ENCODE data around the gene TMEM229A. TPM values are rescaled to one million over a fixed set of nuclear protein-coding genes. Genes with fewer than 3 reads are reported as not detected.

TMEM229A gene
- total RNA-seq, 1 donor from 2014 or later: 0.26 TPM

DNA sequence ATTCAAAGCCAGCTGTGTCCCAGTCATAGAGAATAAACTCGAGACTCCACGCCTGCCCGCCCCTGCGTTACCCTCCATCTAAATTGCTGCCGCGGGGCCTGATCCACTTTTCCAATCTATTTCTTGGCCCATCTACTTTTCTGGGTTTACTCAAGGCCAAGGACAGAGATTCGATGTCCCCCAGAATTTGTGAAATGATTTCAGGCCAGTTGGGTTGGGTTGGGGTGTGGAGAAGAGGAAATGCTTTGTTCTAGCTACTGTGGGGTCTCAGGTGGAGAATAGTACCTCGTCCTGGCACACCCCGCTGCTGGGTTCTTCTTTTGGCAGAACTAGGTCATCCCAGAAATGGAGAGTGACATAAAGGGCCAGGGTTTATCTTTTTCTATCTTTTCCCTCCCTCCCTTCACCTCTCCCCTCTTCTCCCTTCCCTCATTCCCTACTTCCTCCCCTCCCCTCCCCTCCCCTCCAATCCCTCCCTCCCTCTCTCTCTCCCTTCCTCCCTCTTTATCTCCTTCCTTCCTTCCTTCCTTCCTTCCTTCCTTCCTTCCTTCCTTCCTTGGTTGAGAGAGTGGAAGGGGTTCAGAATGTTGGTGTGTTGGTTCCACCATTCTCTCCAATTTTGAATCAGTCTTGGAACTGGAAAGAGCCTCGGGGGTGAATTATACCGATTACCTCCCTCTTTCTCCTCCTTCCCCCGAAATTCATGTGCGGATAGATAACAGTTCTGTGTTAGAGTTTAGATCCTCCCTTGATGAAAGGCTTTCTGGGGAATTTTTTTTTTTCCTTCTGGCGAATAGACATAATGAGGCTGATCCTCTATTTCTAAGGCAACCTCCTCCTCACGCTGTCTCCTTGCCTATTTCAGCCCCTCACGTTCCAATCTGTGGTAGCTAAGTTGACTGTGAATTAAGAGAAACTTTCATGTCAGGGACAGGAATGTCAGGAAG is 1.2 kb upstream of the TMEM229A start:
- DNase-seq (ENCODE audit: low spot score): no peak
- TF ChIP-seq, protein P1, sequence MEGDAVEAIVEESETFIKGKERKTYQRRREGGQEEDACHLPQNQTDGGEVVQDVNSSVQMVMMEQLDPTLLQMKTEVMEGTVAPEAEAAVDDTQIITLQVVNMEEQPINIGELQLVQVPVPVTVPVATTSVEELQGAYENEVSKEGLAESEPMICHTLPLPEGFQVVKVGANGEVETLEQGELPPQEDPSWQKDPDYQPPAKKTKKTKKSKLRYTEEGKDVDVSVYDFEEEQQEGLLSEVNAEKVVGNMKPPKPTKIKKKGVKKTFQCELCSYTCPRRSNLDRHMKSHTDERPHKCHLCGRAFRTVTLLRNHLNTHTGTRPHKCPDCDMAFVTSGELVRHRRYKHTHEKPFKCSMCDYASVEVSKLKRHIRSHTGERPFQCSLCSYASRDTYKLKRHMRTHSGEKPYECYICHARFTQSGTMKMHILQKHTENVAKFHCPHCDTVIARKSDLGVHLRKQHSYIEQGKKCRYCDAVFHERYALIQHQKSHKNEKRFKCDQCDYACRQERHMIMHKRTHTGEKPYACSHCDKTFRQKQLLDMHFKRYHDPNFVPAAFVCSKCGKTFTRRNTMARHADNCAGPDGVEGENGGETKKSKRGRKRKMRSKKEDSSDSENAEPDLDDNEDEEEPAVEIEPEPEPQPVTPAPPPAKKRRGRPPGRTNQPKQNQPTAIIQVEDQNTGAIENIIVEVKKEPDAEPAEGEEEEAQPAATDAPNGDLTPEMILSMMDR (IDR thresholded peaks at IDR 0.05; ENCODE audit: unreplicated experiment): no peak
- peaks cover 6% of the 10 kb centered on the region for H3K4me1 Mint-ChIP-seq (ENCODE audit: unreplicated experiment)
- peaks cover 4% of the 10 kb centered on the region for H3K36me3 Mint-ChIP-seq (ENCODE audit: low read depth, unreplicated experiment)
- peaks cover 13% of the 10 kb centered on the region for H3K27me3 Mint-ChIP-seq (ENCODE audit: unreplicated experiment)
- peak overlapping the region; percentile 25 for H3K27ac Mint-ChIP-seq (ENCODE audit: unreplicated experiment)
- no peaks in the 10 kb centered on the region for H3K9me3 Mint-ChIP-seq (ENCODE audit: unreplicated experiment)
- peak overlapping the region; percentile 88 for H3K4me3 Mint-ChIP-seq (ENCODE audit: unreplicated experiment)

DNA sequence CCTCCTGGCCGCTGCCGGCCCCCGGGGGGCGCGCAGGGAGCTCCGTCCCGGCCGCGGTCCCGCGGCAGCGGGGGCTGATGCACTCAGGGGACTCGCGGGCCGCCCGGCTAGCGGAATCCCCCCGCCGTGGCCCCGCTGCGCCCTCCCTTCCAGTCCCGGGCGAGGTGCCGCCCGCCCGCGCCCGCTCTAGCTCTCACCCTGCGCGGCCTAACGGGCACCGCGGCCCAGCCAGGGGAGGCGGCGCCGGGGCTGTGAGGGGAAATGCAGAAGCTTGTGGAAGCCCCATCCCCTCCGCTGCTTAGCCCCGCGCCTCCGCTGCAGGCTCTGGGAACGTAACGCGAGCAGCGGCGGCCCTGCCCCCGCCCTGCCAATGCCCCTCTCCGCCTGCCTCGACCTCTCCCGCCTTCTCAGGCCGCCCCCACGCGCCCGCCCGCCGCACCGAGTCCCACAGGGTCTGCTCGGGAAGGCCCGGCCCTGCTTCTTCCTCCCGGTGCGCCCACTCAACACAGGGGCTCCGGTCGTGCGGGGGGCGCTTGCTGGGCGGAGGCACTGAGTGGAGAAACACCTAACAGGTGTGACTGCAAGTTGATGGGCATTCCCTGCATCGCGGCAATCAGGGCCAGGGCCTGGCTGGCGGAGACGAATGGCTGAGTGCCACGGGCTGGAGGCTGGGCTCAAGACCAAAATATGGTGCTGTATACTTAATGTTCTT is 384 bp upstream of the TMEM229A start:
- TF ChIP-seq, protein P1 (IDR thresholded peaks at IDR 0.05; ENCODE audit: unreplicated experiment): no peak
- H3K36me3 Mint-ChIP-seq (ENCODE audit: low read depth, unreplicated experiment): peaks cover 4% of the 10 kb centered on the region
- H3K4me1 Mint-ChIP-seq (ENCODE audit: unreplicated experiment): peaks cover 6% of the 10 kb centered on the region
- peaks cover 13% of the 10 kb centered on the region for H3K27me3 Mint-ChIP-seq (ENCODE audit: unreplicated experiment)
- no peak overlapping the region for H3K27ac Mint-ChIP-seq (ENCODE audit: unreplicated experiment)
- peak; percentile 50 for DNase-seq (ENCODE audit: low spot score)
- H3K4me3 Mint-ChIP-seq (ENCODE audit: unreplicated experiment): peak overlapping the region; percentile 88
- H3K9me3 Mint-ChIP-seq (ENCODE audit: unreplicated experiment): no peaks in the 10 kb centered on the region

DNA sequence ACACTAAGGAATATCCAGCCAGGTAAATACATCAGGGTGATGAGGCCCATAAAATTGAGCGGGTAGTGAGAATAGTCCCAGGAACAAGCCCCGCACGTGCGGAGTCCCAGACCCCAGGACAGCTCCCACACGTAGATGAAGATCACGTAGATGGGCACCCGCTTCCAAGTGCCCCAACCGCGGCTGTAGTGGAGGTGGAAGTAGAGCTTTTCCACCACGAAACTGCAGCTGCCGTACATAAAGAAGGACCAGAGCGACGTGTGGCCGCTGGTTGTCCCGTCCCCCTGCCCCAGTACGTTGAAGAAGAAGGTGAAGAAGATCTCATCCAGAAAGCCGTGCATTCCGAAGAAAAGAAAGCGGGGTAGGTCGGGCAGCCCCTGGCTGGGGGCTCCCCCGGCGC is 948 bp downstream of the TMEM229A start:
- H3K27ac Mint-ChIP-seq (ENCODE audit: unreplicated experiment): peak overlapping the region; percentile 42
- H3K4me1 Mint-ChIP-seq (ENCODE audit: unreplicated experiment): peaks cover 6% of the 10 kb centered on the region
- H3K9me3 Mint-ChIP-seq (ENCODE audit: unreplicated experiment): no peaks in the 10 kb centered on the region
- peaks cover 13% of the 10 kb centered on the region for H3K27me3 Mint-ChIP-seq (ENCODE audit: unreplicated experiment)
- TF ChIP-seq, protein P1 (IDR thresholded peaks at IDR 0.05; ENCODE audit: unreplicated experiment): no peak
- H3K36me3 Mint-ChIP-seq (ENCODE audit: low read depth, unreplicated experiment): peaks cover 4% of the 10 kb centered on the region
- peak; percentile 8 for DNase-seq (ENCODE audit: low spot score)
- H3K4me3 Mint-ChIP-seq (ENCODE audit: unreplicated experiment): peak overlapping the region; percentile 94

DNA sequence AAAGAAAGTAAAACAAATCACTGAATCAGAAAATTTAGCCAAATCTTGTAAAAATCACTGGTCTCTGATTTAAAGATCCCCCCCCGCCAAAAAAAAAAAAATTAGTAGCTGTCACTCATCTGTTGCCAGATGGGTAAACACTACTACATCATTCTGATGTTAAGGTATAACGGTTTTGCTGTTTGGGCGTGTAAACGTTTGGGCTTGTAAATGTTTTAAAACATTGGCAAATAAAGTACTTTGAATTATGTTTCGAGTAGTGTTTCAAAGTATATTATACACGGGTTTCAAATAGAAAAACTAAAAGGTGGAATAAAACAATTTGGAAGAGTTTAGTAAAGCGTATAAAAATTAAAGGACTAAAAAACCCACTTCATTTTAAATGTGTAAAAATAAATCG is 1.5 kb downstream of the TMEM229A start:
- no peak for DNase-seq (ENCODE audit: low spot score)
- Mint-ChIP-seq H3K9me3 (ENCODE audit: unreplicated experiment) (no peaks in the 10 kb centered on the region), H3K4me1 (ENCODE audit: unreplicated experiment) (peaks cover 6% of the 10 kb centered on the region), H3K27ac (ENCODE audit: unreplicated experiment) (no peak overlapping the region), H3K36me3 (ENCODE audit: low read depth, unreplicated experiment) (peaks cover 4% of the 10 kb centered on the region), H3K4me3 (ENCODE audit: unreplicated experiment) (peak overlapping the region; percentile 94), H3K27me3 (ENCODE audit: unreplicated experiment) (peaks cover 13% of the 10 kb centered on the region)
- TF ChIP-seq, protein P1 (IDR thresholded peaks at IDR 0.05; ENCODE audit: unreplicated experiment): no peak
